GM12864 (cell line): Measurements from ENCODE around the gene SETD3.

Experiments used
- DNase-seq: peaks from one replicate; pipeline ENCODE4 v3.0.0-alpha.2; 2011; ENCODE audit warnings: low read depth
- H3K4me3 ChIP-seq: 2 replicates; pipeline ENCODE4 v1.5.1; 2011; ENCODE audit warnings: mild to moderate bottlenecking, low read depth, low read length, control low read depth
- CTCF ChIP-seq: IDR thresholded peaks from 2 replicates; pipeline ENCODE4 v1.5.1; 2011; ENCODE audit warnings: low read depth, mild to moderate bottlenecking, moderate library complexity, low read length, control low read depth, inconsistent platforms; ENCODE audit errors: missing control alignments

Gene SETD3

DNA sequence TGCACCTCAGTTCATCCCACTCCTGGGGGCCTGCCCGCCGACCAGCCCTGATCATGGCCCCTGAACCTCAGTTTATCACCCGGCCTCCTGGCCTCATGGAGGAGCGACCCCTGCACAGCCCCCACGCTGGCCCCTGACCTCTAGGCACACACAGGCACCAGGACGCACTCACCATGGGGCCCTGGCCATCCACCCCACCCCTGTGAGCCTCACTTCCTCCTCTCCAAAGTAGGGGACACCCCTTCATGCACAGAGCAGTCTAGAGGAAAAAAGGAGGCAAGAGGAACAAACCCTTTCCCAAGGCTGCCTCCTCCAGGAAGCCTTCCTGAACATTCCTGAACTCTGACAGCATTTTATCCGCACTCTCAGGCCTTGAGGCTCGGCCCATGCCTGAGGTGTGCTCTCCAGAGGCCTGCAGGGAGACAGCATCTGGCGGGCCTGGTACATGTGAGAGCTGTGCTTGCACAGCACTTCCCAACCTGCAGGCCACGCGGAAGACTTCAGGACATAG, 40.0 kb upstream of the SETD3 start:
- DNase-seq: no peak
- H3K4me3 ChIP-seq: no peak overlapping the region
- no peak for TF ChIP-seq CTCF

GRCh38 chr14:99519931-99520421, 39.3 kb upstream of the SETD3 start:
- no peak overlapping the region for H3K4me3 ChIP-seq
- TF ChIP-seq CTCF: no peak
- DNase-seq: no peak

GRCh38 chr14:99519347-99519881, 38.8 kb upstream of the SETD3 start:
- no peak overlapping the region for H3K4me3 ChIP-seq
- no peak for DNase-seq
- TF ChIP-seq CTCF: no peak

DNA sequence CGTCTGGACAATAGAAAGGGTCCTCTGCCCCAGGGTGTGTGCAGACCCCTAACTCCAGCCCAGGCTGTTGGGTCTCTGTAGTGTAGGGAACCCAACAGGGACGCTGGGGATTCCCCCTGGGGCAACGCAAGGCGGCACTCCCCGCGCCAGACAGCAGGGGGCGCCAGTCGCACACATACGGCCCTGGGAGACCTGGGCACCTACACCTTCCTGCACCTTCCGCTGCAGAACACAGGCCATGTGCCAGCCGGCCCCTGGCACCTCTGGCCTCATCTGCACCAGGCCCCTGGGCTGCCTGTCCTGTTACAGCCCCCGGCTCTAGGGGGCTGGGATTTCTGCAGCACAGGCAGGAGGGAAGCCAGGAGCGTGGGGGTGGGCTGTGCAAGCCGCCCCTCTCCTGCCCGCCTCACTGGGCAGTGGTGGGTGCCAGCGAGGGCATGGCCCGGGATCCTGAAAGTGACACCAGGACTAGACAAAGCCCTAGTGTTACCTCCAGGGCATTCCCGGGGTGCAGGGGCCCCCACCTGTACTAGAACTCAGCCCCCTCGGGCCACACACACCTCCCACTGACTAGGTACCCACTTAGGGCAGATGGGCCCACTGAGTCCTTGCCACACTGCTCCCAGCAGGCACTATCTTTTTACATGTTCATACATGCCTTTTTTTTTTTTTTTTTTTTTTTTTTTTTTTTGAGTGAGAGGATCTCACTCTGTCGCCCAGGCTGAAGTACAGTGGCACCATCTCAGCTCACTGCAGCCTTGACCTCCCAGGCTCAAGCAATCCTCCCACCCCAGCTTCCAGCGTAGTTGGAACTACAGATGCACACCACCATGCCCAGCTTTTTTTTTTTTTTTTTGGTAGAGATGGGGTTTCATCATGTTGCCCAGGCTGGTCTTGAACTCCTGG, 38.0 kb upstream of the SETD3 start:
- DNase-seq: no peak
- no peak overlapping the region for H3K4me3 ChIP-seq
- peak; percentile 98 for TF ChIP-seq CTCF

DNA sequence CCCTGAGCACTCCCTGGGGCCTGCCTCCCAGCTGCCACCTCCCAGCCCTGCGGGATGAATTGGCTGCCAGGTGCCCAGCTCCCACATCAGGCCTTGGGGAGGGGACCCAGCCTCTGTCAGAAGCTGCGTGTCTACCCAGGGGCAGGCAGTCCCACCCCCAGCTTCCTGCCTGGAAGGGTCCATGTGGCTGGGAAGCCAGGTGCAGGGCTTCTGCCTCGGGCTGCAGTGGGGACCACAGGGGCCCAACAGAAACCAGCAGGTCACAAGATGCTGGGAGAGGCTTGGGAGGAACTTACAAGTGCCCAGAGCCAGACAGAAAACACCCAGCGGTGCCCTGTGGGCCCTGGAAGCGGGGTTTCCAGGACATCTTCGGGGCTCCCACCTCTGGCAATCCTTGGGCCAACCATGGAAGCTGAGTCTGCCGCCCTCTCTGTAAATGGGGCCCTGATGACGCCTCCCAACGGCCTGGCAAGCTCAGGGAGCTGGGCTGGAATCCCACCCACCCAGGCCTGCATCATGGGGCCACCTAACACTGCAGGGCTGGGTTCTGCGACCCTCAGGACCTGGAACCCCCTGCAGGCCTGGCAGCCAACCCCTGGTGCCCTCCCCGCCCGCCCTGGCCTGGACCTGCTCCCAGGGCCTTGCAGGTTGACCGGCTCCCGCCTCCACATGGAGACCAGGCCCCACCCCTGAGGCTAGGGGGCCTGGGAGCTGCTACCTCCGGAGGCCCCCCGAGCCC, 37.2 kb upstream of the SETD3 start:
- H3K4me3 ChIP-seq: no peak overlapping the region
- no peak for TF ChIP-seq CTCF
- no peak for DNase-seq

DNA sequence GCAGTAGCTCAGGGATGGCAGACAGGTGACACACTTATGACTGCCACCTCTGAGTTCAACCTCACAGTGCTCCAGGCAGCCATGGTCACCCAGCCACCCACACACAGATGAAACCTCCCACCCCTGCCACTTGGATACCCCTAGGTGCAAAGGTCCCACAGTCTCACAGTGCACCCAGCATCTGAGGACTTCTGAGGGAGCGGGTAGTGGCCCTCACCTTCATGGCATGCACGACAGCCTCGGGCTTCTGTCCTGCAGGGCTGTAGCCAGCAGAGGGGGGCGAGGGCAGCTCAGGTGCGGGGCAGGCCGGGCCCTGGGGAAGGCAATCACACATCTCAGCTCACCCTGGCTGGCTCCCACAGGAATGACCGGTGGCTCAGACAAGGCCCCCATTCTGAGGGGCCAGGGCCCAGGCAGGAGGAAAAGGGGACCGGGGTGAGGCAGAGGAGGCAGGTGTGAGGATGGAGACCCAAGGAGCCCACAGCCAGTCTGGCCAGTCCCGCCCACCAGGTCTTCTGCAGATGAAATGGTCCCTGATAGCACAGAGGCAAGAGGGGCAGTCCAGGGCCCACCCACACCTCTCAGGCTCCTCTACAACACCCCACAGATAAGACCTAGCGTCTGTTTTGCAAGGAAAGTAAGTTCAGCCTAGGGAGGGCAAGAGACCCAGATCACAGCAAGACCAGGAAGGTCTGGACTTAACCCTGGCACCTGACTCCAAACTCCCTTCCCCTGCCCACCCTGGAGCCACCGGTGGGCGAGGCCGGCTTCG, 36.4 kb upstream of the SETD3 start:
- DNase-seq: no peak
- TF ChIP-seq CTCF: no peak
- H3K4me3 ChIP-seq: no peak overlapping the region
